BLaER1 (cell line): Measurements from ENCODE around the gene LHPP.

ENCODE experiments used
- H3K27ac ChIP-seq: shearing (Covaris generic); formaldehyde crosslinking; 2 replicates; pipeline ENCODE4 v1.8.1; 2022
- H3K27me3 ChIP-seq: shearing (Covaris generic); formaldehyde crosslinking; 2 replicates; pipeline ENCODE4 v1.8.1; 2022
- H3K36me3 ChIP-seq: shearing (Covaris generic); formaldehyde crosslinking; 2 replicates; pipeline ENCODE4 v1.8.1; 2022
- H3K4me1 ChIP-seq: shearing (Covaris generic); formaldehyde crosslinking; 2 replicates; pipeline ENCODE4 v1.8.1; 2022
- H3K4me2 ChIP-seq: shearing (Covaris generic); formaldehyde crosslinking; 2 replicates; pipeline ENCODE4 v1.8.1; 2022
- H3K4me3 ChIP-seq: shearing (Covaris generic); formaldehyde crosslinking; 2 replicates; pipeline ENCODE4 v1.8.1; 2022
- H3K9ac ChIP-seq: shearing (Covaris generic); formaldehyde crosslinking; 2 replicates; pipeline ENCODE4 v1.8.1; 2022
- H3K9me3 ChIP-seq: shearing (Covaris generic); formaldehyde crosslinking; 2 replicates; pipeline ENCODE4 v1.8.1; 2022
- H4K20me1 ChIP-seq: shearing (Covaris generic); formaldehyde crosslinking; 2 replicates; pipeline ENCODE4 v1.8.1; 2022
- Cebpa-rat ChIP-seq: shearing (Covaris generic); IDR thresholded peaks from 2 replicates; pipeline ENCODE4 v1.8.1; 2022

The LHPP gene

GRCh38 chr10:124550293-124551034 lies 88.8 kb downstream of the LHPP start:
- H3K9ac ChIP-seq: 0 out of 2 replicates have a peak overlapping the region, but pooled peaks have one; percentile 6
- peaks cover 70% of the 10 kb centered on the region for H3K4me1 ChIP-seq
- no peaks in the 10 kb centered on the region for H3K9me3 ChIP-seq
- H3K36me3 ChIP-seq: no peaks in the 10 kb centered on the region
- no peaks in the 10 kb centered on the region for H4K20me1 ChIP-seq
- H3K27ac ChIP-seq: peak overlapping the region; percentile 60
- no peak overlapping the region for H3K4me3 ChIP-seq
- H3K4me2 ChIP-seq: peak overlapping the region; percentile 75
- no peaks in the 10 kb centered on the region for H3K27me3 ChIP-seq
- no peak for TF ChIP-seq Cebpa-rat

DNA sequence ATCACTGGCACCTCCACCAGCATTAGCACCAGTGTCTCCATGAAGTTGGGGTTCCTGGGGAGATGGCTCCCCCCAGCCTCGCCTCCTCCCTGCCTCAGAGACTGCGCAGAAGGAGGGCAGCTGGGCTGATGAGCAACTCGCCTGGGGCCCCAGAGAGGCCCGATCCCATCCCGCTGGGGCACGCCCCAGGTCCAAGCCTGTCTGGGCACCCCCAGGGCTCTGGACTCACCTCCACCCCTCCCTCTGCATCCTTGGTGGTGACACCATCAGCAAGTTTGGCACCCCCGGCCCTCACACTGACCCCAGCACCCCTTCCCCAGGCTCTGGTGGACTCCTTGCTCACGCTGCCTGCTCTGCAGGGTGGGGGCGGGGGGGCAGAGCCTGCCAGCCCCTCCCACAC lies 89.5 kb downstream of the LHPP start:
- Histone ChIP-seq H4K20me1 (no peaks in the 10 kb centered on the region), H3K27ac (0 out of 2 replicates have a peak overlapping the region, but pooled peaks have one; percentile 60), H3K36me3 (no peaks in the 10 kb centered on the region), H3K4me1 (peaks cover 64% of the 10 kb centered on the region), H3K27me3 (no peaks in the 10 kb centered on the region), H3K4me2 (peak overlapping the region; percentile 75), H3K9ac (no peak overlapping the region), H3K9me3 (no peaks in the 10 kb centered on the region), H3K4me3 (no peak overlapping the region)
- TF ChIP-seq Cebpa-rat: no peak

DNA sequence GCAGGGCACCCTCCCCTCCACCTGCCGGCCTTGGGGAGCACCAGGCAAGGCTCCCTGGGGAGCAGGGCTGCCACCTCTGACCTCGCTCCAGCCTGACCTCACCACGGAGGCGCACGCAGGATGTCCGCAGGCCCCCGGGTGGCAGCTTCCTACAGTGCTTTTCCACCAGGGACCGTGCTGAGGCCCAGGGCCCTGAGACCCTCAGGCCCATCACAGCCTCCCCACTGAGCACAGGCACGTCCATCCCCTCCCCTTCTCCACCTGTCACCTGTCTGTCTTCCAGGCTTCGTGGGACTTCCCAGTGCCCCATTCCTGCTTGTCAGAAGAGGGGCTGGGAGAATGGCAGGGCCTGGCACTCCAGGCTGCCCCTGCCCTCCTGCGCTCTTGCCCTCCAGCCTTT lies 90.1 kb downstream of the LHPP start:
- no peak overlapping the region for H3K27ac ChIP-seq

DNA sequence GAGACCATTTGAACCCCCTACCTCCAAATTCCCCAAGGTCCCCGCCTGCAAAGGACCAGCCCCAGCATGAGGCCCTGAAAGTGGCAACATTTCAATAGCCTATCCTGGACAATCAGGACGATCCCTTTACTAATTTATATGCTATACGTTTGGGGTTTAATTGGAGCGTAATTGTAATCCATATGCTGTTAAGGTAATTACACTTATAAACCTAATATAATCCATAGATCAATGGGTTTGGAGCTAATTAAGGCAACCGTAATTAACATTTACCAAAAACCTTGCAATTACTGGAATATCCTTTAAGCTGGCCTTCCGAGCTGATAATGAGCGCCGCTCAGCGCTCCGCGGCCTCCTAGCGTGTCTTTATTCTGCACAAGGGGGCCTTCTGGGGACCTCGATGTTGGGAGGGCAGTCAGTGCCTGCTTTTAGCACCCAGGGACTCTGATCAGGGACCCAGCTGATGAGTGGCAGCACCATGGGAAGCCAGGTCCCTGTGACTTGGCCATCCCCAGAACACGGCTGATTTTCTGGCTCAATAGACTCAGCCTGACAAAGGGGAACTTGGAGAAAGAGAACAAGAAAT lies 91.2 kb downstream of the LHPP start:
- no peaks in the 10 kb centered on the region for H4K20me1 ChIP-seq
- no peak overlapping the region for H3K27ac ChIP-seq
- H3K4me1 ChIP-seq: peaks cover 51% of the 10 kb centered on the region
- H3K27me3 ChIP-seq: no peaks in the 10 kb centered on the region
- no peak overlapping the region for H3K4me2 ChIP-seq
- no peaks in the 10 kb centered on the region for H3K9me3 ChIP-seq
- H3K9ac ChIP-seq: no peak overlapping the region
- no peak for TF ChIP-seq Cebpa-rat
- no peaks in the 10 kb centered on the region for H3K36me3 ChIP-seq
- no peak overlapping the region for H3K4me3 ChIP-seq

More for the DNA sequence above, 90.1 kb downstream of the LHPP start:
- H3K4me3 ChIP-seq: no peak overlapping the region
- no peak overlapping the region for H3K9ac ChIP-seq
- H3K4me1 ChIP-seq: peaks cover 57% of the 10 kb centered on the region
- H3K27me3 ChIP-seq: no peaks in the 10 kb centered on the region
- no peak for TF ChIP-seq Cebpa-rat
- no peaks in the 10 kb centered on the region for H4K20me1 ChIP-seq
- H3K36me3 ChIP-seq: no peaks in the 10 kb centered on the region
- H3K4me2 ChIP-seq: peak overlapping the region; percentile 75
- H3K9me3 ChIP-seq: no peaks in the 10 kb centered on the region

DNA sequence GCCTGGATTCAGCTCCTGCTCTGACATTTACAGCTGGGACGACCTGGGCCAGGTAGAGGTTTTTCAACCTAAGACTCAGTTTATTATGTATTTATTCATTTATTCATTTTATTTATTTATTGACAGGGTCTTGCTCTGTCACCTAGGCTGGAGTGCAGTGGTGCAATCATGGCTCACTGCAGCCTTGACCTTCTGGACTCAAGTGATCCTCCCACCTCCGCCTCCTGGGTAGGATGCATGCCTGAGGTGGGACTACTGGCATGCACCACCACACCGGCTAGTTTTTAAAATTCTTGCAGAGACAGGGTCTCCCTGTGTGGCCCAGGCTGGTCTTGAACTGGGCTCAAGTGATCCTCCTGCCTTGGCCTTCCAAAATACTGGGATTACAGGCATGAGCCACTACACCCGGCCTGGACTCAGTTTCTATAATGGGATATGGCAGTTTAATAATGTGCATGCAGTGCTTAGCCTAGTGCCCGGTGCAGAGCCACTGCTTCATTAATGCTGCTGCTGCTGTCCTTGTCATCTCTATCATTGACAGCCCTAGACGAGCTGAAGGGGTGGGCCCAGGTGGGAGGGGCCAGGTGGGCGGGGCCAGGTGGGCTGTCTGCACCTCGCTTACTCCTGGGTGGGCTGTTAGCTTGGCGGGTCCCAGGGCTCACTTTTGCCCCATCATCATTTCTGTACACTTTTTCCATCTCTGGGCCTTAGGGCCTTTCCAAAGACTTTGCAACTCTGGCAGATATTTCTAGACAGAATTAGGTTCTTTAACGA lies 92.6 kb downstream of the LHPP start:
- Histone ChIP-seq H3K4me2 (no peak overlapping the region), H4K20me1 (no peaks in the 10 kb centered on the region), H3K4me3 (no peak overlapping the region), H3K4me1 (peaks cover 42% of the 10 kb centered on the region), H3K9me3 (no peaks in the 10 kb centered on the region), H3K9ac (no peak overlapping the region), H3K36me3 (no peaks in the 10 kb centered on the region), H3K27ac (no peak overlapping the region), H3K27me3 (no peaks in the 10 kb centered on the region)
- no peak for TF ChIP-seq Cebpa-rat

DNA sequence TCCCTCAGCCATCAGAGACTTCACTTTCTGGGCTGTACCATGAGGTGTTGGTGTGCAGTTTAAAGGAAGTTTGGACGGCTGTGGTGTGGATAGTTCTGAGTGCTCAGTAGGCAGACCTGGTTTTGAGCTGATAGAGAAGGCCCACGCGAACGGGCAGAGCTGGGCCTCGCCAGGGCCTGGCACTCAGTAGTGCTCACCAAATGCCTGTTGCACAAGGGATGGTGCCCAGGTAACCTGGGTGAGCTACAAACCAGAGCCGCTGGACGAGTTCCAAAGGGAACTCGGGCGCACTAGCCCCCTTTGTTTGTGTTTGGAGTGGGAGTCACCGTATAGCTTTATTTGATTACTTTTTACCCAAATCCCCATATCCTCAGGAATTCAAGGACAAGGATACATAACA lies 95.5 kb downstream of the LHPP start:
- no peak overlapping the region for H3K4me2 ChIP-seq
- H3K4me3 ChIP-seq: no peak overlapping the region
- H3K9me3 ChIP-seq: peaks cover 11% of the 10 kb centered on the region
- no peaks in the 10 kb centered on the region for H3K27me3 ChIP-seq
- no peak for TF ChIP-seq Cebpa-rat
- no peak overlapping the region for H3K9ac ChIP-seq
- no peaks in the 10 kb centered on the region for H4K20me1 ChIP-seq
- H3K27ac ChIP-seq: no peak overlapping the region
- H3K36me3 ChIP-seq: no peaks in the 10 kb centered on the region
- peaks cover 36% of the 10 kb centered on the region for H3K4me1 ChIP-seq

- H4K20me1 ChIP-seq: no peaks in the 10 kb centered on the region
- no peaks in the 10 kb centered on the region for H3K36me3 ChIP-seq
- no peak overlapping the region for H3K4me2 ChIP-seq
These were observed 96.2 kb downstream of the LHPP start for GRCh38 chr10:124557648-124558338.

DNA sequence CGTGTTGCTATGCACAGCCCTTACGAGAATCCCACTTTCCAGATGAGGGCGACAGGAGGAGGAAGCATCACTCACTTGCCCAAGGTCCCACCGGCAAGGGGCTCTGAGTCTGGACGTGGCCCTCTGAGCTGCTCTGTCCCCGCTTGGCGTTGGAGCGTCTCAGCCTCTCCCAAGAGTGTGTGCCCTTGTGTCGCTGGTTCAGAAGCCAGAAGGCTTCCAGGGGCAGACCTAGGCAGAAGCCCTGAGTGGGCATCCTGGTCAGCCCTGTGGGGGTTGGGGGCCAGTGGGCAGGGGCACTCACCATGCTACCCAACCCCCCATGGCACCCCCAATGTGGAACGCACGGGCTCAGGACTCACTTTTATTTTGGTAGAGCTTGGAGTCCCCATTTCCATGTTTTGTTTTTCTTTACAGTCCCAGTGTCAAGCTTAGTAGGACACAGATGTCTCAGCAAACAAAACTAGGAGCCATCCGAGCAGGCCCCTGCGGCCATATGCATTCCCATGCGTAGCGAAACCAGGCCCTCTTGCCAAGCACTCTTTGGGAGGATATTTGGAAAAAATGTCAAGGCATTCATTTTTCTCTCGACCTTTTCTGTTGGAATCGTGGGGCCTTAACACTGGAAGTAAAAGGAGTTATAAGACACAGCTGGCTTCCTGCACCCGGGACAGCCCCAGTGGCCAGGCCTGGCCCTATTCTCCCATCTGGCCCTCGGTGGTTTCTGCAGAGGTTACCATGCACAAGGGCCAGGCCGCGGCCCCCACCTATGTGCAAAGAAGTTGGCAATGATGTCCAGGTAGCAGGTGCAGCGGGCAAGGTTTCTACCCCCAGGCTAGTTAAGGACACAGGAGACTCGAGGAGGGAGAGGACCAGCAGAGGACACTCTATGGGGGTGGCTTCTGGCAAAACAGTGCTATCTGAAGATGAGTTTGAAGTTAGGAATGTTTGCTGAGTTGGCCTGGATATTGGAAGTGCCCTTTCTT lies 97.0 kb downstream of the LHPP start:
- no peak overlapping the region for H3K4me3 ChIP-seq
- no peaks in the 10 kb centered on the region for H4K20me1 ChIP-seq
- peaks cover 12% of the 10 kb centered on the region for H3K9me3 ChIP-seq
- no peak overlapping the region for H3K4me2 ChIP-seq
- peaks cover 38% of the 10 kb centered on the region for H3K4me1 ChIP-seq
- no peaks in the 10 kb centered on the region for H3K36me3 ChIP-seq
- no peaks in the 10 kb centered on the region for H3K27me3 ChIP-seq
- no peak overlapping the region for H3K27ac ChIP-seq
- no peak overlapping the region for H3K9ac ChIP-seq
- no peak for TF ChIP-seq Cebpa-rat

More at GRCh38 chr10:124557648-124558338, 96.2 kb downstream of the LHPP start:
- Histone ChIP-seq H3K9ac (no peak overlapping the region), H3K9me3 (peaks cover 12% of the 10 kb centered on the region), H3K4me1 (peaks cover 37% of the 10 kb centered on the region), H3K27ac (no peak overlapping the region), H3K27me3 (no peaks in the 10 kb centered on the region), H3K4me3 (no peak overlapping the region)
- no peak for TF ChIP-seq Cebpa-rat
